K562 (cell line): Measurements from ENCODE around the gene PPM1F. TPM values are rescaled to one million over a fixed set of nuclear protein-coding genes. Genes with fewer than 3 reads are reported as not detected.

Experiments used
- BCOR ChIP-seq: fragments of 450-650 bp; IDR thresholded peaks from 2 replicates; pipeline ENCODE4 v1.6.1; 2016
- CHAMP1 ChIP-seq: fragments of 450-650 bp; IDR thresholded peaks from 2 replicates; pipeline ENCODE4 v1.6.1; 2016; ENCODE audit warnings: mild to moderate bottlenecking
- CSDE1 ChIP-seq, 2 experiments: fragments of 450-650 bp; IDR thresholded peaks; 2 replicates each; pipeline ENCODE4 v1.6.1; 2016; ENCODE audit warnings: mild to moderate bottlenecking in 1 of 2
- E2F3 ChIP-seq: fragments of 250-450 bp; sonication (Bioruptor Pico); IDR thresholded peaks from 2 replicates; pipeline ENCODE4 v1.4.0; 2020; ENCODE audit warnings: mild to moderate bottlenecking
- HCFC1 ChIP-seq: IDR thresholded peaks from 2 replicates; pipeline ENCODE4 v1.6.1; 2012; ENCODE audit warnings: low read depth, low read length, improper control_type of control experiment
- HNRNPH1 ChIP-seq: fragments of 200-400 bp; formaldehyde crosslinking; optimal IDR thresholded peaks from 2 replicates; pipeline ENCODE3; 2017; ENCODE audit warnings: low read depth, mild to moderate bottlenecking, low read length, moderate library complexity
- HNRNPL ChIP-seq: fragments of 200-400 bp; formaldehyde crosslinking; IDR thresholded peaks from 2 replicates; pipeline ENCODE4 v1.6.1; 2017; ENCODE audit warnings: low read depth, mild to moderate bottlenecking, low read length
- KAT8 ChIP-seq: fragments of 450-650 bp; IDR thresholded peaks from 2 replicates; pipeline ENCODE4 v1.6.1; 2016; ENCODE audit warnings: low read depth, mild to moderate bottlenecking
- KLF1 ChIP-seq: fragments of 450-650 bp; IDR thresholded peaks from 2 replicates; pipeline ENCODE4 v1.6.1; 2016; ENCODE audit warnings: missing genetic modification characterization, missing compliant biosample characterization
- LEF1 ChIP-seq: fragments of 450-650 bp; IDR thresholded peaks from 2 replicates; pipeline ENCODE4 v1.6.1; 2016; ENCODE audit warnings: mild to moderate bottlenecking
- NFIX ChIP-seq: fragments of 250-450 bp; sonication (Bioruptor Pico); IDR thresholded peaks from 2 replicates; pipeline ENCODE4 v1.4.0; 2020; ENCODE audit warnings: low read depth, mild to moderate bottlenecking, moderate library complexity
- PYGO2 ChIP-seq: fragments of 450-650 bp; IDR thresholded peaks from 2 replicates; pipeline ENCODE4 v1.6.1; 2016; ENCODE audit warnings: mild to moderate bottlenecking, missing genetic modification characterization, moderate library complexity, missing compliant biosample characterization
- SP1 ChIP-seq: sonication (generic); formaldehyde crosslinking; IDR thresholded peaks from 2 replicates; pipeline ENCODE4 v1.8.1; 2022; ENCODE audit warnings: mild to moderate bottlenecking, missing genetic modification reagents
- ZBTB17 ChIP-seq: fragments of 450-650 bp; formaldehyde crosslinking; IDR thresholded peaks from 2 replicates; pipeline ENCODE4 v1.4.0; 2020; ENCODE audit warnings: mild to moderate bottlenecking
- ZNF347 ChIP-seq: fragments of 450-650 bp; formaldehyde crosslinking; IDR thresholded peaks from 2 replicates; pipeline ENCODE4 v1.4.0; 2020; ENCODE audit warnings: low read depth, mild to moderate bottlenecking, moderate library complexity
- ZNF507 ChIP-seq: conservative IDR thresholded peaks from 2 replicates; pipeline ENCODE4 v1.6.1; 2017; ENCODE audit warnings: missing genetic modification characterization, missing compliant biosample characterization
- ZNF561 ChIP-seq: fragments of 450-650 bp; formaldehyde crosslinking; conservative IDR thresholded peaks from 2 replicates; pipeline ENCODE4 v1.4.0; 2020; ENCODE audit warnings: mild to moderate bottlenecking, moderate library complexity
- polyA plus RNA-seq, 8 experiments: library from polyadenylated mRNA; depleted of rRNA in 4 of 8; stranded (reverse) in 5 of 8; unstranded in 3 of 8; fragments of >200 nt; fragmentation: Nextera tagmentation in 2 of 8; fragmentation: Illumina TruSeq in 1 of 8; extraction: Ambion mirVana in 2 of 8; extraction: Trizol in 1 of 8; gene quantifications; 2 replicates each; pipeline versions ENCODE4 v1.2.1 to v1.2.3, GENCODE V29; 2011 to 2014; ENCODE audit warnings: inconsistent platforms in 1 of 8, missing spikeins in 1 of 8
- total RNA-seq, 7 experiments: library from RNA; depleted of rRNA in 6 of 7; stranded (reverse); fragments of >200 nt in 6 of 7; fragmentation: Illumina TruSeq in 2 of 7; extraction: Trizol in 2 of 7; gene quantifications; 2 replicates each; pipeline versions ENCODE4 v1.2.1 to v1.2.3, GENCODE V29; 2011 to 2021; ENCODE audit warnings: low replicate concordance in 1 of 7
- TF ChIP-seq, protein P1 (sequence below): fragments of 450-650 bp; IDR thresholded peaks from 2 replicates; pipeline ENCODE4 v1.6.1; 2016; ENCODE audit warnings: borderline replicate concordance

Gene PPM1F
- total and polyA plus RNA-seq, 9 of the 15 experiments (the other 6 are each of a cell fraction or from before 2014, with no cell fraction given), result 2.1 to 159 (median 64.0) TPM

DNA sequence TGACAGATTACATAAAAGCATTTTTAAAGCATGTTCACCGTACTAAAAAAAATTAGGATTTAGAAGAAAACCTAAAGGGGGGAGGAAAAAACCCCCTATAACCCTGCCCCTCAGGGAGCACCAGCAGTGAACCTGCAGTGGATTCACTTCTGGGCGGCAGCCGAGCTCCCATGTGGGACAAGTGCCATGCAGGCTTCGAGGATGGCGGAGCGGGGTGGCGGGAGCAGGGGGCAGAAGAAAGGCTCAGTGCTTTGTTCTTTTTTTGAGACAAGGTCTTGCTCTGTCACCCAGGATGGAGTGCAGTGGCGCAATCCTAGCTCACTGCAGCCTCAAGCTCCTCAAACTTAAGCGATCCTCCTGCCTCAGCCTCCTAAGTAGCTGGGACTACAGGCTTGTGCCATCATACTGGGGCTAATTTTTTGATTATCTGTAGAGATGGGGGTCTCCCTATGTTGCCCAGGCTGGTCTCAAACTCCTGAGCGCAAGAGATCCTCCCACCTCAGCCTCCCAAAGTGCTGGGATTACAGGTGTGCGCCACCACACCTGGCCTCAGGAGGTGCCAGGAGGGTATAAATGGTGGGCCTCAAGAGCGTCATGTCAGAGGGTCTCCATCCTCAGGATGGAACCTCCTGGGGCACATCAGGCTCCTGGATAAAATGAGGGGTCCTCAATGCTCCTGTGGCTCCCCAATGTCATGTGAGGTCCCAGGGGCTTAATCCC lies 34.0 kb downstream of the PPM1F start (continued):
- peak; percentile 62; the same call in 1 of the 2 replicates for TF ChIP-seq BCOR
- TF ChIP-seq PYGO2 (tag), result no peak
- no peak for TF ChIP-seq ZBTB17 (CRISPR knock-in tag)
- TF ChIP-seq HNRNPH1, result no peak
- TF ChIP-seq E2F3, result 0 out of 2 replicates have a peak, but pooled peaks have one; percentile 21
- no peak for TF ChIP-seq SP1 (CRISPR knock-in tag)
- TF ChIP-seq, protein P1, sequence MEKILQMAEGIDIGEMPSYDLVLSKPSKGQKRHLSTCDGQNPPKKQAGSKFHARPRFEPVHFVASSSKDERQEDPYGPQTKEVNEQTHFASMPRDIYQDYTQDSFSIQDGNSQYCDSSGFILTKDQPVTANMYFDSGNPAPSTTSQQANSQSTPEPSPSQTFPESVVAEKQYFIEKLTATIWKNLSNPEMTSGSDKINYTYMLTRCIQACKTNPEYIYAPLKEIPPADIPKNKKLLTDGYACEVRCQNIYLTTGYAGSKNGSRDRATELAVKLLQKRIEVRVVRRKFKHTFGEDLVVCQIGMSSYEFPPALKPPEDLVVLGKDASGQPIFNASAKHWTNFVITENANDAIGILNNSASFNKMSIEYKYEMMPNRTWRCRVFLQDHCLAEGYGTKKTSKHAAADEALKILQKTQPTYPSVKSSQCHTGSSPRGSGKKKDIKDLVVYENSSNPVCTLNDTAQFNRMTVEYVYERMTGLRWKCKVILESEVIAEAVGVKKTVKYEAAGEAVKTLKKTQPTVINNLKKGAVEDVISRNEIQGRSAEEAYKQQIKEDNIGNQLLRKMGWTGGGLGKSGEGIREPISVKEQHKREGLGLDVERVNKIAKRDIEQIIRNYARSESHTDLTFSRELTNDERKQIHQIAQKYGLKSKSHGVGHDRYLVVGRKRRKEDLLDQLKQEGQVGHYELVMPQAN, result no peak
- TF ChIP-seq LEF1, result no peak
- no peak for TF ChIP-seq ZNF507 (tag)
- 0 out of 2 replicates have a peak, but pooled peaks have one; percentile 3 for TF ChIP-seq HCFC1
- TF ChIP-seq CSDE1 (IDR thresholded peaks at IDR 0.05), result no peak
- no peak for TF ChIP-seq NFIX (CRISPR knock-in tag)
- no peak for TF ChIP-seq KAT8
- no peak for TF ChIP-seq CHAMP1
- TF ChIP-seq ZNF347, result no peak
- TF ChIP-seq KLF1 (tag), result no peak
- no peak for TF ChIP-seq ZNF561 (CRISPR knock-in tag)
- TF ChIP-seq HNRNPL, result no peak
